Neural cell (in vitro differentiated cells): ENCODE data around the gene ANXA6. TPM values are rescaled to one million over a fixed set of nuclear protein-coding genes. Genes with fewer than 3 reads are reported as not detected.

Experiments used
- H2AFZ ChIP-seq: fragments of 200-600, 300-800 bp; sonication (generic), shearing (Covaris generic); 2 replicates; pipeline ENCODE4 v1.6.0; 2014; ENCODE audit warnings: low read depth, mild to moderate bottlenecking, antibody characterized with exemption, low read length, moderate library complexity
- H3F3A ChIP-seq: fragments of 200-600 bp; shearing (Covaris generic); 2 replicates; pipeline ENCODE4 v1.6.1; 2016; ENCODE audit warnings: mild to moderate bottlenecking, moderate library complexity, mixed read lengths, antibody characterized with exemption, low read length; ENCODE audit not compliant: insufficient read depth, poor library complexity, severe bottlenecking
- H3K27ac ChIP-seq: fragments of 200-600, 300-800 bp; sonication (generic), shearing (Covaris generic); 2 replicates; pipeline ENCODE4 v1.5.1; 2014; ENCODE audit warnings: mild to moderate bottlenecking, low read length, moderate library complexity
- H3K27me3 ChIP-seq: fragments of 300-800, 200-600 bp; sonication (generic), shearing (Covaris generic); 2 replicates; pipeline ENCODE4 v1.6.0; 2014; ENCODE audit warnings: mild to moderate bottlenecking, low read depth, low read length, moderate library complexity; ENCODE audit not compliant: insufficient read depth
- H3K36me3 ChIP-seq: fragments of 300-800, 200-600 bp; sonication (generic), shearing (Covaris generic); 2 replicates; pipeline ENCODE4 v1.5.1; 2014; ENCODE audit warnings: mild to moderate bottlenecking, antibody characterized with exemption, low read length, moderate library complexity; ENCODE audit not compliant: insufficient read depth
- H3K4me2 ChIP-seq: fragments of 300-800, 200-600 bp; sonication (generic), shearing (Covaris generic); 2 replicates; pipeline ENCODE4 v1.6.0; 2014; ENCODE audit warnings: mild to moderate bottlenecking, low read length
- H3K4me3 ChIP-seq: fragments of 300-800, 200-600 bp; sonication (generic), shearing (Covaris generic); 2 replicates; pipeline ENCODE4 v1.5.1; 2014; ENCODE audit warnings: mild to moderate bottlenecking, low read length, moderate library complexity
- H3K79me2 ChIP-seq: fragments of 200-600 bp; shearing (Covaris generic); replicated peaks from 2 replicates; pipeline ENCODE4 v1.6.0; 2014; ENCODE audit warnings: mild to moderate bottlenecking, low read length, moderate library complexity; ENCODE audit not compliant: insufficient read depth
- H3K9ac ChIP-seq: fragments of 300-800, 200-600 bp; sonication (generic), shearing (Covaris generic); 2 replicates; pipeline ENCODE4 v1.6.1; 2016; ENCODE audit warnings: mild to moderate bottlenecking, low read length, mixed read lengths
- H3K9me2 ChIP-seq: fragments of 200-600 bp; shearing (Covaris generic); 2 replicates; pipeline ENCODE4 v1.6.1; 2016; ENCODE audit warnings: mild to moderate bottlenecking, low read length, mixed read lengths; ENCODE audit not compliant: insufficient read depth
- H3K9me3 ChIP-seq: fragments of 200-600, 300-800 bp; sonication (generic), shearing (Covaris generic); 2 replicates; pipeline ENCODE4 v1.6.1; 2016; ENCODE audit warnings: mild to moderate bottlenecking, mixed run types, low read length, moderate library complexity, mixed read lengths
- H4K20me1 ChIP-seq: fragments of 200-600 bp; shearing (Covaris generic); 2 replicates; pipeline ENCODE4 v1.6.1; 2016; ENCODE audit warnings: mild to moderate bottlenecking, mixed run types; ENCODE audit not compliant: insufficient read depth
- CTCF ChIP-seq: fragments of 450-650 bp; IDR thresholded peaks from 2 replicates; pipeline ENCODE4 v1.5.1; 2014; ENCODE audit warnings: antibody characterized with exemption, mild to moderate bottlenecking, moderate library complexity; ENCODE audit not compliant: poor library complexity, severe bottlenecking
- EP300 ChIP-seq: fragments of 450-650 bp; conservative IDR thresholded peaks from 2 replicates; pipeline ENCODE4 v1.6.1; 2014; ENCODE audit warnings: antibody characterized with exemption, mild to moderate bottlenecking, moderate library complexity; ENCODE audit not compliant: poor library complexity, severe bottlenecking
- EZH2 ChIP-seq: fragments of 200-600, 300-800 bp; shearing (Covaris generic), sonication (generic); IDR thresholded peaks from 2 replicates; pipeline ENCODE4 v1.6.1; 2014; ENCODE audit warnings: antibody characterized with exemption, low read length, borderline replicate concordance, mild to moderate bottlenecking; ENCODE audit not compliant: insufficient read depth, poor library complexity, severe bottlenecking
- MXI1 ChIP-seq: fragments of 450-650 bp; conservative IDR thresholded peaks from 2 replicates; pipeline ENCODE4 v1.6.1; 2014; ENCODE audit warnings: antibody characterized with exemption, mild to moderate bottlenecking; ENCODE audit not compliant: poor library complexity, severe bottlenecking
- POLR2AphosphoS5 ChIP-seq: IDR thresholded peaks from 2 replicates; pipeline ENCODE4 v1.6.1; 2012
- RAD21 ChIP-seq: fragments of 450-650 bp; conservative IDR thresholded peaks from 2 replicates; pipeline ENCODE4 v1.6.1; 2014; ENCODE audit warnings: antibody characterized with exemption, mild to moderate bottlenecking, moderate library complexity
- REST ChIP-seq: IDR thresholded peaks from 2 replicates; pipeline ENCODE4 v1.6.1; 2012; ENCODE audit warnings: borderline replicate concordance
- SMC3 ChIP-seq: fragments of 450-650 bp; conservative IDR thresholded peaks from 2 replicates; pipeline ENCODE4 v1.6.1; 2014; ENCODE audit warnings: antibody characterized with exemption, mild to moderate bottlenecking, moderate library complexity; ENCODE audit not compliant: poor library complexity
- TAF1 ChIP-seq: IDR thresholded peaks from 2 replicates; pipeline ENCODE4 v1.6.1; 2012; ENCODE audit warnings: low read depth
- polyA plus RNA-seq: library from polyadenylated mRNA; depleted of rRNA; stranded (reverse); fragments of >200 nt; gene quantifications from 2 replicates; pipeline ENCODE4 v1.2.3, GENCODE V29; 2014

The ANXA6 gene
- polyA plus RNA-seq, 1 donor from 2014 or later, result 27.5 TPM

GRCh38 chr5:151085517-151086041 lies 72.0 kb downstream of the ANXA6 start:
- Histone ChIP-seq H3K27me3 (no peaks in the 10 kb centered on the region), H3F3A (no peaks in the 10 kb centered on the region), H3K27ac (no peak overlapping the region), H3K79me2 (no peaks in the 10 kb centered on the region), H4K20me1 (no peaks in the 10 kb centered on the region), H3K9me2 (no peaks in the 10 kb centered on the region), H3K4me2 (no peak overlapping the region), H3K36me3 (no peaks in the 10 kb centered on the region), H2AFZ (no peak overlapping the region), H3K4me3 (no peak overlapping the region), H3K9me3 (no peaks in the 10 kb centered on the region), H3K9ac (no peak overlapping the region)
- TF ChIP-seq EZH2 (no peak), SMC3 (no peak), TAF1 (no peak), MXI1 (no peak), EP300 (no peak), RAD21 (no peak), POLR2AphosphoS5 (no peak), REST (no peak), CTCF (no peak)

GRCh38 chr5:151084363-151084762 lies 73.2 kb downstream of the ANXA6 start:
- Histone ChIP-seq H3K36me3 (no peaks in the 10 kb centered on the region), H3K4me3 (no peak overlapping the region), H3K4me2 (no peak overlapping the region), H3K27ac (no peak overlapping the region), H3K79me2 (no peaks in the 10 kb centered on the region), H3K27me3 (no peaks in the 10 kb centered on the region), H3K9ac (no peak overlapping the region), H2AFZ (no peak overlapping the region), H4K20me1 (no peaks in the 10 kb centered on the region), H3K9me2 (no peaks in the 10 kb centered on the region), H3F3A (no peaks in the 10 kb centered on the region), H3K9me3 (no peaks in the 10 kb centered on the region)
- no peak for TF ChIP-seq RAD21

GRCh38 chr5:151083081-151083676 lies 74.4 kb downstream of the ANXA6 start:
- H3K27me3 ChIP-seq, result no peaks in the 10 kb centered on the region
- H3K27ac ChIP-seq, result no peak overlapping the region
- H3K9me2 ChIP-seq, result no peaks in the 10 kb centered on the region
- TF ChIP-seq TAF1 (no peak), EZH2 (no peak), SMC3 (no peak), CTCF (no peak), MXI1 (no peak), EP300 (no peak), RAD21 (no peak), REST (no peak), POLR2AphosphoS5 (no peak)
- H3K9ac ChIP-seq, result no peak overlapping the region
- no peaks in the 10 kb centered on the region for H3F3A ChIP-seq
- H2AFZ ChIP-seq, result no peak overlapping the region
- no peaks in the 10 kb centered on the region for H3K36me3 ChIP-seq
- H3K79me2 ChIP-seq, result no peaks in the 10 kb centered on the region
- no peak overlapping the region for H3K4me3 ChIP-seq
- H4K20me1 ChIP-seq, result no peaks in the 10 kb centered on the region
- H3K4me2 ChIP-seq, result no peak overlapping the region
- no peaks in the 10 kb centered on the region for H3K9me3 ChIP-seq
